ENCODE results near the gene TUFT1.

GRCh38 chr1:151534662-151535278 lies 5.3 kb upstream of the TUFT1 start:
- TF ChIP-seq CTCF (IDR thresholded peaks at IDR 0.05; ENCODE audit: insufficient read depth, low read length) (peak; percentile 80), POLR2AphosphoS5 (IDR thresholded peaks at IDR 0.05; ENCODE audit: low read depth) (no peak)
- TF ChIP-seq, protein P1, sequence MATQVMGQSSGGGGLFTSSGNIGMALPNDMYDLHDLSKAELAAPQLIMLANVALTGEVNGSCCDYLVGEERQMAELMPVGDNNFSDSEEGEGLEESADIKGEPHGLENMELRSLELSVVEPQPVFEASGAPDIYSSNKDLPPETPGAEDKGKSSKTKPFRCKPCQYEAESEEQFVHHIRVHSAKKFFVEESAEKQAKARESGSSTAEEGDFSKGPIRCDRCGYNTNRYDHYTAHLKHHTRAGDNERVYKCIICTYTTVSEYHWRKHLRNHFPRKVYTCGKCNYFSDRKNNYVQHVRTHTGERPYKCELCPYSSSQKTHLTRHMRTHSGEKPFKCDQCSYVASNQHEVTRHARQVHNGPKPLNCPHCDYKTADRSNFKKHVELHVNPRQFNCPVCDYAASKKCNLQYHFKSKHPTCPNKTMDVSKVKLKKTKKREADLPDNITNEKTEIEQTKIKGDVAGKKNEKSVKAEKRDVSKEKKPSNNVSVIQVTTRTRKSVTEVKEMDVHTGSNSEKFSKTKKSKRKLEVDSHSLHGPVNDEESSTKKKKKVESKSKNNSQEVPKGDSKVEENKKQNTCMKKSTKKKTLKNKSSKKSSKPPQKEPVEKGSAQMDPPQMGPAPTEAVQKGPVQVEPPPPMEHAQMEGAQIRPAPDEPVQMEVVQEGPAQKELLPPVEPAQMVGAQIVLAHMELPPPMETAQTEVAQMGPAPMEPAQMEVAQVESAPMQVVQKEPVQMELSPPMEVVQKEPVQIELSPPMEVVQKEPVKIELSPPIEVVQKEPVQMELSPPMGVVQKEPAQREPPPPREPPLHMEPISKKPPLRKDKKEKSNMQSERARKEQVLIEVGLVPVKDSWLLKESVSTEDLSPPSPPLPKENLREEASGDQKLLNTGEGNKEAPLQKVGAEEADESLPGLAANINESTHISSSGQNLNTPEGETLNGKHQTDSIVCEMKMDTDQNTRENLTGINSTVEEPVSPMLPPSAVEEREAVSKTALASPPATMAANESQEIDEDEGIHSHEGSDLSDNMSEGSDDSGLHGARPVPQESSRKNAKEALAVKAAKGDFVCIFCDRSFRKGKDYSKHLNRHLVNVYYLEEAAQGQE (IDR thresholded peaks at IDR 0.05; ENCODE audit: insufficient replicate concordance, low read depth) = no peak

Data from HL-60 (cell line).